SK-N-SH (cell line): Measurements from ENCODE around the gene BANF1.
A peak's percentile ranks its signal among the peaks of the same experiment; 100 is the strongest.

ENCODE experiments used
- POLR2AphosphoS5 ChIP-seq: IDR thresholded peaks from 2 replicates; pipeline ENCODE4 v1.6.1; 2012; ENCODE audit warnings: low read depth, low read length
- SIN3A ChIP-seq: IDR thresholded peaks from 2 replicates; pipeline ENCODE4 v1.6.1; 2012; ENCODE audit warnings: low read depth, mild to moderate bottlenecking, low read length, moderate library complexity, borderline replicate concordance
- SMC3 ChIP-seq: IDR thresholded peaks from 2 replicates; pipeline ENCODE4 v1.6.1; 2012; ENCODE audit warnings: low read depth, low read length, improper control_type of control experiment
- YY1 ChIP-seq: IDR thresholded peaks from 2 replicates; pipeline ENCODE4 v1.4.0; 2012; ENCODE audit warnings: low read depth, mild to moderate bottlenecking
- TF ChIP-seq, protein P1 (sequence below): fragments of 200-600 bp; sonication (generic); IDR thresholded peaks from 2 replicates; pipeline ENCODE4 v1.6.1; 2017; ENCODE audit warnings: antibody characterized with exemption, mild to moderate bottlenecking, moderate library complexity
- TF ChIP-seq, protein P2 (sequence below): IDR thresholded peaks from 2 replicates; pipeline ENCODE4 v1.6.1; 2012; ENCODE audit warnings: mild to moderate bottlenecking, low read depth, low read length, moderate library complexity

DNA sequence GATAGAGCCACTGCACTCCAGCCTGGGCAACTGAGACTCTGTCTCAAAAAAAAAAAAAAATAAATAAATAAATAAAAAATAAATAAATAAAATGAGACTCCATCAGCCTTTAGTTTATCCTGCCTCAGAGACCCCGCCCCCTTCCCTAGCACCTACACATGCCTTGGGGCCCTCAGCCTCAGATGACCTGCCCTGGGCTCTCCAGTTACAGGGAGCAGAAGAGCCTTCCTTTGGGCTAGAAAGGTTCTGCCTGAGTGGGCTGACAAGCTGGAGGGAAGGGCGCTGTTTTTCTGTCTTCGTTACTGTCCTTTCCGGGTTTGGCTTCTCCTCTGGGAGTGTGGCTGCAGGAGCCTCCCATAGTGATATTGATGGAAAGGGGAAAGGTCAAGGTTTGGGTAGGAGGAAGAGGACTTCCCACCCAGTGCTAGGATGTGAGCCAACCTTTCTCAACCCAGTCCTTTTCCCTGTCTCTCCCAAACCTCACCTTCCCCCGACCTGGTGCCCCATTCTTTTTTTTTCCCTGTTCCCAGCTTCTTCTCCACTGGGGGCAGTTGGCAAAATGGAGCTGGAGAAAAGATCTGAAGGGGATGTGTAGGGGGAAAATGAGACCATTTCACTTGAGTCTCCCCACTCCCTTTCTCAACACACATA is 48.4 kb downstream of the BANF1 start:
- TF ChIP-seq SIN3A (no peak), YY1 (no peak), POLR2AphosphoS5 (no peak), SMC3 (no peak)
- TF ChIP-seq, protein P1, sequence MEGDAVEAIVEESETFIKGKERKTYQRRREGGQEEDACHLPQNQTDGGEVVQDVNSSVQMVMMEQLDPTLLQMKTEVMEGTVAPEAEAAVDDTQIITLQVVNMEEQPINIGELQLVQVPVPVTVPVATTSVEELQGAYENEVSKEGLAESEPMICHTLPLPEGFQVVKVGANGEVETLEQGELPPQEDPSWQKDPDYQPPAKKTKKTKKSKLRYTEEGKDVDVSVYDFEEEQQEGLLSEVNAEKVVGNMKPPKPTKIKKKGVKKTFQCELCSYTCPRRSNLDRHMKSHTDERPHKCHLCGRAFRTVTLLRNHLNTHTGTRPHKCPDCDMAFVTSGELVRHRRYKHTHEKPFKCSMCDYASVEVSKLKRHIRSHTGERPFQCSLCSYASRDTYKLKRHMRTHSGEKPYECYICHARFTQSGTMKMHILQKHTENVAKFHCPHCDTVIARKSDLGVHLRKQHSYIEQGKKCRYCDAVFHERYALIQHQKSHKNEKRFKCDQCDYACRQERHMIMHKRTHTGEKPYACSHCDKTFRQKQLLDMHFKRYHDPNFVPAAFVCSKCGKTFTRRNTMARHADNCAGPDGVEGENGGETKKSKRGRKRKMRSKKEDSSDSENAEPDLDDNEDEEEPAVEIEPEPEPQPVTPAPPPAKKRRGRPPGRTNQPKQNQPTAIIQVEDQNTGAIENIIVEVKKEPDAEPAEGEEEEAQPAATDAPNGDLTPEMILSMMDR: peak; percentile 18; the same call in 1 of the 2 replicates
- TF ChIP-seq, protein P2, sequence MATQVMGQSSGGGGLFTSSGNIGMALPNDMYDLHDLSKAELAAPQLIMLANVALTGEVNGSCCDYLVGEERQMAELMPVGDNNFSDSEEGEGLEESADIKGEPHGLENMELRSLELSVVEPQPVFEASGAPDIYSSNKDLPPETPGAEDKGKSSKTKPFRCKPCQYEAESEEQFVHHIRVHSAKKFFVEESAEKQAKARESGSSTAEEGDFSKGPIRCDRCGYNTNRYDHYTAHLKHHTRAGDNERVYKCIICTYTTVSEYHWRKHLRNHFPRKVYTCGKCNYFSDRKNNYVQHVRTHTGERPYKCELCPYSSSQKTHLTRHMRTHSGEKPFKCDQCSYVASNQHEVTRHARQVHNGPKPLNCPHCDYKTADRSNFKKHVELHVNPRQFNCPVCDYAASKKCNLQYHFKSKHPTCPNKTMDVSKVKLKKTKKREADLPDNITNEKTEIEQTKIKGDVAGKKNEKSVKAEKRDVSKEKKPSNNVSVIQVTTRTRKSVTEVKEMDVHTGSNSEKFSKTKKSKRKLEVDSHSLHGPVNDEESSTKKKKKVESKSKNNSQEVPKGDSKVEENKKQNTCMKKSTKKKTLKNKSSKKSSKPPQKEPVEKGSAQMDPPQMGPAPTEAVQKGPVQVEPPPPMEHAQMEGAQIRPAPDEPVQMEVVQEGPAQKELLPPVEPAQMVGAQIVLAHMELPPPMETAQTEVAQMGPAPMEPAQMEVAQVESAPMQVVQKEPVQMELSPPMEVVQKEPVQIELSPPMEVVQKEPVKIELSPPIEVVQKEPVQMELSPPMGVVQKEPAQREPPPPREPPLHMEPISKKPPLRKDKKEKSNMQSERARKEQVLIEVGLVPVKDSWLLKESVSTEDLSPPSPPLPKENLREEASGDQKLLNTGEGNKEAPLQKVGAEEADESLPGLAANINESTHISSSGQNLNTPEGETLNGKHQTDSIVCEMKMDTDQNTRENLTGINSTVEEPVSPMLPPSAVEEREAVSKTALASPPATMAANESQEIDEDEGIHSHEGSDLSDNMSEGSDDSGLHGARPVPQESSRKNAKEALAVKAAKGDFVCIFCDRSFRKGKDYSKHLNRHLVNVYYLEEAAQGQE: no peak
